Breast epithelium (tissue), 4 donors: ENCODE results near the gene ENAM. TPM values are rescaled to one million over a fixed set of nuclear protein-coding genes. Genes with fewer than 3 reads are reported as not detected.
A peak's percentile ranks its signal among the peaks of the same experiment; 100 is the strongest.

ENCODE experiments used
- DNase-seq, 2 donors: peaks; one replicate each; pipeline ENCODE4 v3.0.0-alpha.2; 2019; ENCODE audit warnings: low spot score in 2 of 2
- H3K27ac ChIP-seq, 2 donors: fragments of 200-600 bp; sonication (generic) in 1 of 2; one replicate each; pipeline ENCODE4 v1.5.1; 2016 to 2019; ENCODE audit warnings: mild to moderate bottlenecking in 1 of 2
- H3K27me3 ChIP-seq, 2 donors: fragments of 200-600 bp; sonication (generic) in 1 of 2; one replicate each; pipeline versions ENCODE4 v1.5.1 to v1.6.0; 2017 to 2019; ENCODE audit warnings: control low read depth in 1 of 2, mild to moderate bottlenecking in 1 of 2
- H3K36me3 ChIP-seq: fragments of 200-600 bp; one replicate; pipeline ENCODE4 v1.5.1; 2019
- H3K4me1 ChIP-seq, 2 donors: fragments of 200-600 bp; sonication (generic); one replicate each; pipeline ENCODE4 v1.5.1; 2016 to 2019; ENCODE audit warnings: control low read depth in 1 of 2
- H3K4me3 ChIP-seq, 3 donors: fragments of 200-600 bp; sonication (generic); 1 replicate in 2 of 3; 2 replicates in 1 of 3; pipeline ENCODE4 v1.5.1; 2016 to 2019; ENCODE audit warnings: mild to moderate bottlenecking in 3 of 3, moderate library complexity in 2 of 3
- H3K9me3 ChIP-seq, 2 donors: fragments of 200-600 bp; sonication (generic) in 1 of 2; one replicate each; pipeline ENCODE4 v1.5.1; 2016 to 2019; ENCODE audit warnings: control low read depth in 1 of 2
- CTCF ChIP-seq, 3 donors: fragments of 450-650 bp; IDR thresholded peaks; one replicate each; pipeline ENCODE4 v1.5.1; 2016 to 2017; ENCODE audit warnings: antibody characterized with exemption in 3 of 3, mild to moderate bottlenecking in 3 of 3, moderate library complexity in 3 of 3
- POLR2A ChIP-seq: fragments of 450-650 bp; IDR thresholded peaks from one replicate; pipeline ENCODE4 v1.6.1; 2016; ENCODE audit warnings: antibody characterized with exemption, mild to moderate bottlenecking, moderate library complexity
- POLR2AphosphoS5 ChIP-seq, 3 donors: sonication (generic); formaldehyde crosslinking; IDR thresholded peaks; one replicate each; pipeline ENCODE4 v1.6.1; 2017; ENCODE audit warnings: antibody characterized with exemption in 3 of 3
- intact Hi-C: fragments of 100-400 bp; cut with DNase I; formaldehyde crosslinking; loops from one replicate; pipeline ENCODE4 v1.15.1; 2023; ENCODE audit warnings: low total_unique reads
- total RNA-seq, 3 donors: library from RNA; depleted of rRNA; stranded (reverse); fragments of >200 nt; gene quantifications; one replicate each; pipeline ENCODE4 v1.1.0, GENCODE V29; 2016

ENAM gene
- total RNA-seq, 3 donors from 2014 or later: 0.32 TPM; not detected in 2

DNA sequence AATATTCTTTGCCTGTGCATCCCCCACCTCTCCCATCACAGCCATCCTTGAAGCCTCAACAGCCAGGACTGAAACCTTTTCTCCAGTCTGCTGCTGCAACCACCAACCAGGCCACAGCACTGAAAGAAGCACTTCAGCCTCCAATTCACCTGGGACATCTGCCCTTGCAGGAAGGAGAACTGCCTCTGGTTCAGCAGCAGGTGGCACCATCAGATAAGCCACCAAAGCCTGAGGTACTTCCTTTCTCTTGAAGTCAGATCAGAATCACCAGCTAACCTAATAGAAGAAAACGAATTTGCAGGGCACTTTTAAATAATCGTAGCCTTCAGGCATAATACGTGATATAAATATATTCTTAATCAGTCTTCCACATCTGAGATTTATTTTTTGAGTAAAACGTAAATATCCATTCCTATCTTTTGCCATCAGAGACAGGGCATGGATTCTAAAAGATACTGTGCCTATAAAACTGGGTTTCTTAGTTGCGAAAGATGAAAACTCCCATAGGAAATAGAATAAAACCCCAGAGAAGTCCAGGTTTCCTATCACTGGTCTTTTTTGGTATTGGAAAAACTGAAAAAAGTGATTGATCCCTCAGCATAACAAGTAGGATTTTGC is 27.0 kb upstream of the ENAM start:
- Histone ChIP-seq H3K27ac (no peak overlapping the region), H3K27me3 (no peaks in the 10 kb centered on the region), H3K36me3 (no peaks in the 10 kb centered on the region), H3K9me3 (no peaks in the 10 kb centered on the region), H3K4me3 (no peak overlapping the region), H3K4me1 (no peaks in the 10 kb centered on the region)
- intact Hi-C loops: no loop called here
- no peak for TF ChIP-seq POLR2A
- TF ChIP-seq CTCF (IDR thresholded peaks at IDR 0.05): peak in 2 of 3 donors; percentile 34 to 51
- no peak for TF ChIP-seq POLR2AphosphoS5 (IDR thresholded peaks at IDR 0.05)
- DNase-seq: no peak

DNA sequence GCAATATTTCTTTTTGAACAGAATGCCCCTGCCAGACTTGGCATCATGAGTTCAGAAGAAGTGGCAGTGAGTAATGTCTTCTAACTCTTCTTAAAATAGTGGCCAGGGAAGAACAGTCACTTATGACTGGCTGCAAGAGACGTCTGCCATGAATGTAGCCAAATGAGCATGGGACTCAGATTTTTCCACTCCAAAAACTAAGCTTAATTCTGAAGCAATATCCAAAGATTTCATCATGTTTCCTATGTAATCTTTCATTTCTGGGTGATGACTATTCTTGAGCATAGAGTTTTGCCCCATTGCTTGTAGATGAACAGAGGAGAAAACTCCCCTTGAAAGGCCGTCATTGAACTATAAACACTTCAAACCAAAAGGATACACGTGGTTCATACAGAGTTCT is 24.7 kb upstream of the ENAM start:
- TF ChIP-seq POLR2AphosphoS5 (IDR thresholded peaks at IDR 0.05) (no peak), CTCF (IDR thresholded peaks at IDR 0.05) (no peak), POLR2A (no peak)
- no peak overlapping the region for H3K27ac ChIP-seq
- DNase-seq: no peak
- H3K4me1 ChIP-seq: no peaks in the 10 kb centered on the region
- H3K9me3 ChIP-seq: no peaks in the 10 kb centered on the region
- no peaks in the 10 kb centered on the region for H3K36me3 ChIP-seq
- no peak overlapping the region for H3K4me3 ChIP-seq
- intact Hi-C loops: no loop called here
- H3K27me3 ChIP-seq: no peaks in the 10 kb centered on the region

DNA sequence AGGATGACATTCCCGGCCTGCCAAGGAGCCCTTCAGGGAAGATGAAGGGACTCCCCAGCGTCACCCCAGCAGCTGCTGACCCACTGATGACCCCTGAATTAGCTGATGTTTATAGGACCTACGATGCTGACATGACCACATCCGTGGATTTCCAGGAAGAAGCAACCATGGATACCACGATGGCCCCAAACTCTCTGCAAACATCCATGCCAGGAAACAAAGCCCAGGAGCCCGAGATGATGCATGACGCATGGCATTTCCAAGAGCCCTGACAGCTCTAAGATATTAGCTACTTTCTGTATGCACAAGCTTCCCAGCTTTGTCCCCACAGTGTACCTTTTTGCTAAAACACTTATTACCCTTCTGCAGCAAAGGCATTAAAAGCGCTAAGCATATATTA is 22.1 kb upstream of the ENAM start:
- H3K4me3 ChIP-seq: no peak overlapping the region
- TF ChIP-seq CTCF (IDR thresholded peaks at IDR 0.05) (no peak), POLR2A (no peak), POLR2AphosphoS5 (IDR thresholded peaks at IDR 0.05) (no peak)
- no peaks in the 10 kb centered on the region for H3K27me3 ChIP-seq
- no peaks in the 10 kb centered on the region for H3K4me1 ChIP-seq
- no peaks in the 10 kb centered on the region for H3K36me3 ChIP-seq
- H3K9me3 ChIP-seq: no peaks in the 10 kb centered on the region
- no peak for DNase-seq
- no peak overlapping the region for H3K27ac ChIP-seq
- intact Hi-C loops: no loop called here

- TF ChIP-seq CTCF (IDR thresholded peaks at IDR 0.05) (no peak), POLR2AphosphoS5 (IDR thresholded peaks at IDR 0.05) (no peak), POLR2A (no peak)
- Histone ChIP-seq H3K4me3 (no peak overlapping the region), H3K36me3 (no peaks in the 10 kb centered on the region), H3K4me1 (no peaks in the 10 kb centered on the region), H3K9me3 (no peaks in the 10 kb centered on the region), H3K27me3 (no peaks in the 10 kb centered on the region), H3K27ac (no peak overlapping the region)
- intact Hi-C loops: no loop called here
- DNase-seq: no peak
These were observed 21.1 kb upstream of the ENAM start for GRCh38 chr4:70607334-70607853.

- Histone ChIP-seq H3K4me1 (no peaks in the 10 kb centered on the region), H3K4me3 (no peak overlapping the region), H3K27ac (no peak overlapping the region), H3K27me3 (no peaks in the 10 kb centered on the region), H3K36me3 (no peaks in the 10 kb centered on the region), H3K9me3 (no peaks in the 10 kb centered on the region)
- TF ChIP-seq POLR2AphosphoS5 (IDR thresholded peaks at IDR 0.05) (no peak), CTCF (IDR thresholded peaks at IDR 0.05) (no peak), POLR2A (no peak)
- intact Hi-C loops: no loop called here
- no peak for DNase-seq
These were observed 20.2 kb upstream of the ENAM start for GRCh38 chr4:70608324-70608723.
